ENCODE results near the gene TMEM115. TPM values are rescaled to one million over a fixed set of nuclear protein-coding genes. Genes with fewer than 3 reads are reported as not detected.
A peak's percentile ranks its signal among the peaks of the same experiment; 100 is the strongest.

The TMEM115 gene
- total and polyA plus RNA-seq, 4 donors, result 29.0 to 44.8 (median 35.9) TPM

- Histone ChIP-seq H3K4me3 (peak overlapping the region; percentile 89), H3K4me1 (ENCODE audit: control insufficient read depth in 5 of 5, insufficient read depth in 5 of 5, low read length in 5 of 5) (peaks cover 0 to 54% (median 13%) of the 10 kb centered on the region in 5 donors), H3K9ac (ENCODE audit: insufficient read depth in 1 of 2, low read length in 2 of 2) (peak overlapping the region in 1 of 2 donors; percentile 34), H3K9me3 (ENCODE audit: control insufficient read depth in 4 of 4, insufficient read depth in 3 of 4, low read length in 3 of 4) (no peaks in the 10 kb centered on the region), H3K27ac (ENCODE audit: low read depth in 1 of 2, low read length in 1 of 2) (peak overlapping the region in 1 of 2 donors; percentile 77), H3K36me3 (ENCODE audit: control insufficient read depth in 4 of 4, insufficient read depth in 4 of 4, low read length in 4 of 4) (peaks cover 0 to 21% (median 16%) of the 10 kb centered on the region in 4 donors), H3K27me3 (ENCODE audit: control insufficient read depth in 3 of 3, insufficient read depth in 3 of 3, low read length in 2 of 3) (no peaks in the 10 kb centered on the region)
- DNase-seq (no peak), ATAC-seq (ENCODE audit: insufficient read depth, low FRiP score) (no peak)
- 50 to 59% methylated on average over 10 of the region's 10 CpGs for WGBS, 2 donors
- no peak for TF ChIP-seq CTCF (IDR thresholded peaks at IDR 0.05; ENCODE audit: control extremely low read depth, extremely low read depth)
Measured at GRCh38 chr3:50318615-50319014, 40.7 kb downstream of the TMEM115 start.

- H3K9me3 ChIP-seq (ENCODE audit: control insufficient read depth in 4 of 4, insufficient read depth in 3 of 4, low read length in 3 of 4), result no peaks in the 10 kb centered on the region
- no peak for TF ChIP-seq CTCF (IDR thresholded peaks at IDR 0.05; ENCODE audit: control extremely low read depth, extremely low read depth)
- peaks cover 0 to 54% (median 13%) of the 10 kb centered on the region in 5 donors for H3K4me1 ChIP-seq (ENCODE audit: control insufficient read depth in 5 of 5, insufficient read depth in 5 of 5, low read length in 5 of 5)
- peaks cover 0 to 21% (median 16%) of the 10 kb centered on the region in 4 donors for H3K36me3 ChIP-seq (ENCODE audit: control insufficient read depth in 4 of 4, insufficient read depth in 4 of 4, low read length in 4 of 4)
- WGBS, 2 donors, result 75 to 81% methylated on average over 11 of the region's 11 CpGs
- no peak overlapping the region for H3K9ac ChIP-seq (ENCODE audit: insufficient read depth in 1 of 2, low read length in 2 of 2)
- DNase-seq, result no peak
- no peak for ATAC-seq (ENCODE audit: insufficient read depth, low FRiP score)
- H3K27ac ChIP-seq (ENCODE audit: low read depth in 1 of 2, low read length in 1 of 2), result peak overlapping the region in 1 of 2 donors; percentile 77
- H3K27me3 ChIP-seq (ENCODE audit: control insufficient read depth in 3 of 3, insufficient read depth in 3 of 3, low read length in 2 of 3), result no peaks in the 10 kb centered on the region
- peak overlapping the region; percentile 89 for H3K4me3 ChIP-seq
Measured at GRCh38 chr3:50318163-50318562, 41.2 kb downstream of the TMEM115 start.

- H3K27me3 ChIP-seq (ENCODE audit: control insufficient read depth in 3 of 3, insufficient read depth in 3 of 3, low read length in 2 of 3), result no peaks in the 10 kb centered on the region
- no peak overlapping the region for H3K9ac ChIP-seq (ENCODE audit: insufficient read depth in 1 of 2, low read length in 2 of 2)
- no peak overlapping the region for H3K4me3 ChIP-seq
- DNase-seq (no peak), ATAC-seq (ENCODE audit: insufficient read depth, low FRiP score) (no peak)
- no peaks in the 10 kb centered on the region for H3K9me3 ChIP-seq (ENCODE audit: control insufficient read depth in 4 of 4, insufficient read depth in 3 of 4, low read length in 3 of 4)
- peaks cover 0 to 21% (median 16%) of the 10 kb centered on the region in 4 donors for H3K36me3 ChIP-seq (ENCODE audit: control insufficient read depth in 4 of 4, insufficient read depth in 4 of 4, low read length in 4 of 4)
- 48 to 83% methylated on average over 6 of the region's 6 CpGs for WGBS, 2 donors
- peaks cover 0 to 52% (median 8%) of the 10 kb centered on the region in 5 donors for H3K4me1 ChIP-seq (ENCODE audit: control insufficient read depth in 5 of 5, insufficient read depth in 5 of 5, low read length in 5 of 5)
- TF ChIP-seq CTCF (IDR thresholded peaks at IDR 0.05; ENCODE audit: control extremely low read depth, extremely low read depth), result no peak
- H3K27ac ChIP-seq (ENCODE audit: low read depth in 1 of 2, low read length in 1 of 2), result peak overlapping the region in 1 of 2 donors; percentile 90
Measured at GRCh38 chr3:50317300-50317699, 42.0 kb downstream of the TMEM115 start.
